ENCODE measurements around the gene SLC25A24. TPM values are rescaled to one million over a fixed set of nuclear protein-coding genes. Genes with fewer than 3 reads are reported as not detected.

SLC25A24 gene
- 42.3 and 55.1 TPM in 2 replicates for total RNA-seq

DNA sequence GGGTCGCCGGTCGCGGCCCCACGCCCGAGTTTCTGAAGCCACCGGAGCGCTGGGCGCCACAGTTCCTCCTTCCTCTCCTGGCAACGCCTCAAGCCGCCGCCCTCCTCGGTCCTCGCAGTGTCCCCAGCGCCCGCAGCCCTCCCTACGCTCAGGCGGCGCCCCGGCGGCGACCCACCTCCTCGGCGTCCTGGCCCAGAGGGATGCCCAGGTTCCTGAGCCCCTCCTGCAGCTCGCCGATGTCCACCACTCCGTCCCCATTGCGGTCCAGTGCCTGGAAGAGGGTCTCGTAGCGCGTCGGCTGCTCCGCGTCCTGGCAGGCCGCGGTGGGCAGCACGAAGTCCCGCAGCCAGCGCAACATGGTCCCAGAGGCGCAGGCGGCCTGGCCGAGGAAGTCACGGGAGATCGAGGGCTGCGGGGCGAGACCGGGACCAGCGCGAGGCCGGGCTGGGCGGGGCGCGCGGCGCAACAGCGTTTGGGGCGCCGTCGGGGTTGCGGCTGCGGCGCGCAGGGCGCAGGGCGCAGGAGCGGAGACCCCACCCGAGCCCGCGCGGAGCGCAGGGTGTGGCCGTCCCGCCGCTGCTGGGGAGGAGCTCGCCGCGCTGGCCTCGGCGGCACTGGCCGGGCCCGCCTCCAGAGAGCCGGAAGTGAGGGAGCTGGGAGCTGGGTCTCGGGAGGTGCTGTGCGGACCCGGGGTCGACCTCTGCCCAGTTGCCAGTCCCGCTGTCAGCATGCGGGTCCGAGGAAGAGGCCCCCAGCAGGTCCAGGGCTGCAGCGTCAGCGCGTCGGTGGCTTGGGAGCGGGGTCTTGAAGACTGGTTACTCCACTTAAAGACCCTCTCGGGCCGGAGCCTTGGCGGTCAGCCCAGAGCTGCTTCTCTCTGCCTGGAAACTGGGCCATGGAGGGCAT lies at the start of gene SLC25A24:
Gene SLC25A24 (minus strand): TSS at position 563 of the 906 bp plus-strand sequence. CDS start 205 bp downstream, at position 358.

GRCh38 chr1:108243976-108244375 lies 43.8 kb upstream of the SLC25A24 start, which contains the start of gene NBPF4:
Gene NBPF4 (minus strand): TSS chr1:108244076. CDS start chr1:108243761, 315 bp downstream.

Other genes starting within 250 kb of the SLC25A24 start
- gene VAV3, start 235.2 kb downstream of the SLC25A24 start, total RNA-seq = under 0.01 and 0.17 TPM in 2 replicates
- not detected in 2 replicates for gene NBPF4, start 43.7 kb upstream of the SLC25A24 start, total RNA-seq
- not detected in 2 replicates for gene NBPF6, start 250.0 kb upstream of the SLC25A24 start, total RNA-seq

All from smooth muscle cell of trachea (primary cell).